GM19463 (cell line): Measurements from ENCODE around the gene HNRNPDL.
"Not testable (repeated sequence)": the region's sequence is repeated elsewhere in the genome, so short reads cannot be mapped to it uniquely, and the experiment has no call there.

ENCODE experiments used
- ATAC-seq: cut with Tn5 transposase; IDR thresholded peaks from one replicate; pipeline ENCODE4 v1.9.1; 2021; ENCODE audit warnings: mild to moderate bottlenecking, moderate library complexity; ENCODE audit not compliant: unreplicated experiment

HNRNPDL gene

GRCh38 chr4:82430193-82430963 is at the start of gene HNRNPDL, which contains the start of gene ENOPH1:
Gene HNRNPDL, minus strand, starts transcription at chr4:82430462. Its CDS starts 772 bp downstream, at chr4:82429690.
Gene ENOPH1, plus strand, starts transcription at chr4:82430590. Its CDS starts 240 bp downstream, at chr4:82430830.
- peak; percentile 65 for ATAC-seq

- no peak for ATAC-seq
These were observed 49.3 kb upstream of the HNRNPDL start for GRCh38 chr4:82479562-82479961.

DNA sequence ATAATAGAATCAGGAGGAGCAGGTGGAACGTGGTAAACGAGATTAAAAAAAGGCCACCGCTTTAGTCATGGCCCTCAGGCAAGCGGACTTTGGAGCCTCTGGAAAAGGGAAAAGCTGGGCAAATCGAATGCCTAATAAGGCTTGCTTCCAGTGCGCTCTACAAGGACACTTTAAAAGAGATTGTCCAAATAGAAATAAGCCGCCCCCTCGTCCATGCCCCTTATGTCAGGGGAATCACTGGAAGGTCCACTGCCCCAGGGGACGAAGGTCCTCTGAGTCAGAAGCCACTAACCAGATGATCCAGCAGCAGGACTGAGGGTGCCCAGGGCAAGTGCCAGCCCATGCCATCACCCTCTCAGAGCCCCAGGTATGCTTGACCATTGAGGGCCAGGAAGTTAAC is 47.2 kb upstream of the HNRNPDL start:
- ATAC-seq, result not testable (repeated sequence)

- not testable (repeated sequence) for ATAC-seq
These were observed 45.7 kb upstream of the HNRNPDL start for GRCh38 chr4:82475931-82476330.

DNA sequence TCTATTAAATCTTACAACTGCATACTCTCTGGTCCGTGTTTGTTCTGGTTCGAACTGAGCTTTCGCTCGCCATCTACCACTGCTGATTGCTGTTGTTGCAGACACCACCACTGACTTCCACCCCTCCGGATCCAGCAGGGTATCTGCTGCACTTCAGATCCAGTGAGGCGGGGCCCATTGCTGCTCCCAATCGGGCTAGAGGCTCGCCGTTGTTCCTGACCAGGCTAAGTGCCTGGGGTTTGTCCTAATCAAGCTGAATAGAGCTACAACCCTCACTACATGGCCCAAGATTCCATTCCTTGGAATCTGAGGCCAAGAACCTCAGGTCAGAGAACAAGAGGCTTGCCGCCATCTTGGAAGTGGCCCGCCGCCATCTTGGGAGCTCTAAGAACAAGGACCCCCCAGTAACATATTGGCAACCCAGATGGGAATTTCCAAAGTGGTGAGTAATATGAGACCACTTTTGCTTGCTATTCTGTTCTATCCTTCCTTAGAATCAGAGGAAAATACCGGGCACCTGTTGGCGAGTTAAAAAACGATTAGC is 43.4 kb upstream of the HNRNPDL start:
- ATAC-seq, result no peak

DNA sequence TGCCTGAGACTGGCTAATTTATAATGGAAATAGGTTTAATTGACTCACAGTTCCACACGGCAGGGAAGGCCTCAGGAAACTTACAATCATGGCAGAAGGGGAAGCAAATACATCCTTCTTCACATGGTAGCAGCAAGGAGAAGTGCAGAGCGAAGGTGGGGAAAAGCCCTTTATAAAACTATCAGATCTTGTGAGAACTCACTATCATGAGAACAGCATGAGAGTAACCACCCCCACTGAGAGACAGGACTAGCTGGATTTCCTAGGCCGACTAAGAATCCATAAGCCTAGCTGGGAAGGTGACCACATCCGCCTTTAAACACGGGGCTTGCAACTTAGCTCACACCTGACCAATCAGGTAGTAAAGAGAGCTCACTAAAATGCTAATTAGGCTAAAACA is 42.8 kb upstream of the HNRNPDL start:
- ATAC-seq, result not testable (repeated sequence)

GRCh38 chr4:82469791-82470345 is 39.6 kb upstream of the HNRNPDL start:
- no peak for ATAC-seq

- ATAC-seq, result no peak
These were observed 37.2 kb upstream of the HNRNPDL start for GRCh38 chr4:82467471-82467870.

GRCh38 chr4:82463221-82463620 is 33.0 kb upstream of the HNRNPDL start:
- no peak for ATAC-seq

DNA sequence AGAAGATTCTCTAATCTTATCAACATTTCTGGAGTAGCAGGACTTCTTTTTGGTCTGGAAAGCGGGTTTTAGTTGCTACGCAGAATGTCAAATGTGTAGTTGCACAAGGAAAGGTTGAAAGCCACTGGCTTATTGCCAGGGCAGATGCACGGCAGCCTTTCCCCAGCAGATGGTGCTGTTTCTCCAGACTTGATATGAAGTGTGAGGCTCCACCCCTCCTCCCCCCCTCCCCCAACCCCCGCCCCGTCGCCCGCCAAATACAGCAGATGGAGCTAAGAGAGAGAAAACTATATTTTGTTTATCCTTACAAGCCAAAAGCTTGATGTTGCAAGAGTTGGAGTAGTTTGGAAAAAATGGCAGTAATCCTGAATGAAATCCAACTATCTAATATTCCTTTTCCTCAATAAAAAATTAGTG is 32.2 kb upstream of the HNRNPDL start:
- ATAC-seq, result peak; percentile 90

DNA sequence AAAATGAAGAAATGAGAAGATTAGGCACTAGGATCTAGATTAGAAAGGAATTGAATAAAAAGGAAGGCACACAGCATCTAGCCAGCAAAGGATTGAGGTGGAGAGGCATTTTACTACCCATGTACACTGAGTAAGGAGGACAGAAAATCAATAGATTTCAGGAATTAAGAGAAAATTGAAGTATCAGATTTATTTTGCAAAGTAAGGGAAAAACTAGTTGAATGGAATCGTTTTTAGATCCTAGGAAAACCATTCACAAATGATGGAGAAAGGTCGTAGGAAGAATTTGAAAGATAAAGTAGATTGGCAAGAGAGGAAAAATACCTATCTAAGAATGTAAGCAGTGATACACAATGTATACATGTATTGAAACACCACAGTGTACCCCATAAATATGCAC is 31.4 kb upstream of the HNRNPDL start:
- ATAC-seq, result no peak

- no peak for ATAC-seq
These were observed 28.5 kb upstream of the HNRNPDL start for GRCh38 chr4:82458729-82459128.

GRCh38 chr4:82457266-82457665 is 27.0 kb upstream of the HNRNPDL start:
- no peak for ATAC-seq

- ATAC-seq, result no peak
These were observed 21.8 kb upstream of the HNRNPDL start for GRCh38 chr4:82452026-82452425.

- no peak for ATAC-seq
These were observed 20.9 kb upstream of the HNRNPDL start for GRCh38 chr4:82450966-82451755.

DNA sequence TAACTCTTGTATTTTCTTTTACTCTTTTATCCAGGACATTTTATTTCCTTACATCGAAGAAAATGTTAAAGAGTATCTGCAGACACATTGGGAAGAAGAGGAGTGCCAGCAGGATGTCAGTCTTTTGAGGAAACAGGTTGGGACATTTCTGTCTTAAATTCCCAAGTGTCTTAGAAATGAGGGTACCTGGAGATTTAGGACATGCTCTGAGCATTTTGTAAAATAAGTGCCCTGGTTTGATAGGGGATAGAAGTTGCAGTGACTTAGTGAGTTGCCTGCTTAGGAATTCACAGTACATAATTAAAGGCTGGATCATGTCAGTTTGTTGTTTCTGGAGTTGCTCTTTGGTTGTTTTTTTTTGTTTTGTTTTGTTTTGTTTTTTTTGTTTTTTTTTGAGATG is 17.6 kb upstream of the HNRNPDL start:
- no peak for ATAC-seq

GRCh38 chr4:82439088-82439487 is 8.8 kb upstream of the HNRNPDL start:
- no peak for ATAC-seq

- ATAC-seq, result no peak
These were observed 7.2 kb upstream of the HNRNPDL start for GRCh38 chr4:82437285-82438005.

DNA sequence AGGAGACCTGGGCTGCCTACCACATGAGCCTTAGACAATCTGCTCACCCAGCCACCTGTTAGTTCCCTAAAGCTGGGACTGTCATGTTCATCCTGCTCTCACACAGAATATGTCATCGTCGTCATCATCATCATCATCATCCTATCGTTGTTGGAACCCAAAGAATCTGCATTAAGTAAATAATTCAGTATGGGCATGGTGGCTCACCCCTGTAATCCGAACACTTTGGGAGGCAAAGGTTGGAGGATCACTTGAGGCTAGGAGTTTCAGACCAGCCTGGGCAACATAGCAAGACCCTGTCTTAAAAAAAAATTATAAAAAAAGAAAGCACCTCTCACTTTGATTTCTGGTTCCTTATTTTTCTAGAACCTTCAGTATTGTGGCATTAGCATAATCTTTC is 6.5 kb upstream of the HNRNPDL start:
- no peak for ATAC-seq

DNA sequence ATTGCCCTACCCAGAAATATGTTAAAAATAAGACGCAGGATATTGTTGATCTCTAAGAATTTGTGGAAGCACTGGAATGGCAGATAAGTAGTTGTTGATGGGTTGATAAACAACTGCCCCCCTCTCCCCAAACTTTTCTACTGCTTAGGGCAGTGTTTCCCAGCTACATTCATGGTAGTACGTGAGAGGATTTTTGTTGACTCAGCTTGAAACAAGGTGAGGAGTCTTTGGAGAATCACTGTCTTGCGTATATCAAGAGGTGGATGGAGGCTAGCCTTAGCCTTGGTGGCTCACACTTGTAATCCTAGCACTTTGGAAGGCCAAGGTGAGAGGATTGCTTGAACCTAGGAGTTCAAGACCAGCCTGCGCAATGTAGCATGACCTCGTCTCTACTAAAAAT is 5.9 kb upstream of the HNRNPDL start:
- no peak for ATAC-seq

DNA sequence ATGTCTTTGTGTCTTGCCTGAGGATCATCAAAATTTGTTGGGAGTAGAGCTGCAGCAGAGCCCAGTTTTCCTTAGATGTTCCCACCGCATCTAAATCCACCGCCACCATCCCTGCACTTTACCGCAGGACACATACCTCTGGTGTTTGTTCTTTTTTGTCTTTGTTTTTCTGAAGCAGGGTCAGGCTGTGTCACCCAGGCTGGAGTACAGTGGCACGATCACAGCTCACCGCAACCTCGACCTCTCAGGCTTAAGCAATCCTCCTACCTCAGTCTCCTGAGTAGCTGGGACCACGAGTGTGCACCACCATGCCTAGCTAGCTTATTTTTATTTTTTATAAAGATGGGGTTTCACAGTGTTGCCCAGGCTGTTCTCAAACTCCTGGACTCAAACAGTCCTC is 4.7 kb upstream of the HNRNPDL start:
- ATAC-seq, result no peak
